HepG2 (cell line): ENCODE measurements around the gene FGA. TPM values are rescaled to one million over a fixed set of nuclear protein-coding genes. Genes with fewer than 3 reads are reported as not detected.

Experiments used
- AGO2 ChIP-seq: fragments of 200-400 bp; formaldehyde crosslinking; optimal IDR thresholded peaks from 2 replicates; pipeline ENCODE3; 2017; ENCODE audit warnings: mild to moderate bottlenecking, low read depth, low read length, moderate library complexity
- AKAP8 ChIP-seq: sonication (generic); formaldehyde crosslinking; IDR thresholded peaks from 2 replicates; pipeline ENCODE4 v1.5.1; 2020; ENCODE audit warnings: mild to moderate bottlenecking, missing genetic modification reagents
- GATAD1 ChIP-seq: IDR thresholded peaks from 2 replicates; pipeline ENCODE4 v1.6.1; 2016; ENCODE audit warnings: missing genetic modification reagents, missing compliant biosample characterization
- HMG20B ChIP-seq: conservative IDR thresholded peaks from 2 replicates; pipeline ENCODE4 v1.6.1; 2016; ENCODE audit warnings: missing genetic modification reagents, missing compliant biosample characterization
- JUNB ChIP-seq: sonication (generic); formaldehyde crosslinking; IDR thresholded peaks from 2 replicates; pipeline ENCODE4 v1.8.0; 2022; ENCODE audit warnings: missing genetic modification reagents, mild to moderate bottlenecking, borderline replicate concordance
- KAT8 ChIP-seq: IDR thresholded peaks from 2 replicates; pipeline ENCODE4 v1.6.1; 2016; ENCODE audit warnings: missing genetic modification reagents, missing compliant biosample characterization
- NR1H2 ChIP-seq: sonication (generic); formaldehyde crosslinking; IDR thresholded peaks from 2 replicates; pipeline ENCODE4 v1.8.1; 2022; ENCODE audit warnings: low read depth, missing genetic modification reagents, borderline replicate concordance
- NR2F1 ChIP-seq, 2 experiments: fragments of 450-650 bp in 1 of 2; formaldehyde crosslinking in 1 of 2; IDR thresholded peaks; 2 replicates each; pipeline versions ENCODE4 v1.5.0 to v1.6.1; 2016 to 2020; ENCODE audit warnings: mild to moderate bottlenecking in 1 of 2, missing compliant biosample characterization in 1 of 2, missing genetic modification reagents in 1 of 2, moderate library complexity in 1 of 2
- RARA ChIP-seq: IDR thresholded peaks from 2 replicates; pipeline ENCODE4 v1.6.1; 2016; ENCODE audit warnings: missing genetic modification reagents, missing compliant biosample characterization
- SMC3 ChIP-seq: IDR thresholded peaks from 2 replicates; pipeline ENCODE4 v1.6.1; 2011; ENCODE audit warnings: low read length, improper control_type of control experiment
- SOX6 ChIP-seq, 2 experiments: fragments of 450-650 bp in 1 of 2; sonication (generic) in 1 of 2; formaldehyde crosslinking in 1 of 2; IDR thresholded peaks; 2 replicates each; pipeline versions ENCODE4 v1.4.0 to v1.6.1; 2017 to 2020; ENCODE audit warnings: antibody characterized with exemption in 1 of 2, mild to moderate bottlenecking in 1 of 2, missing genetic modification reagents in 1 of 2
- ZBTB38 ChIP-seq: sonication (generic); formaldehyde crosslinking; IDR thresholded peaks from 2 replicates; pipeline ENCODE4 v1.5.1; 2020; ENCODE audit warnings: mild to moderate bottlenecking, missing genetic modification reagents
- ZFY ChIP-seq: sonication (generic); formaldehyde crosslinking; IDR thresholded peaks from 2 replicates; pipeline ENCODE4 v1.4.0; 2020; ENCODE audit warnings: missing genetic modification reagents
- ZMYM3 ChIP-seq: sonication (generic); formaldehyde crosslinking; IDR thresholded peaks from 2 replicates; pipeline ENCODE4 v1.5.1; 2020; ENCODE audit warnings: mild to moderate bottlenecking, missing genetic modification reagents
- ZNF24 ChIP-seq: fragments of 450-650 bp; IDR thresholded peaks from 2 replicates; pipeline ENCODE4 v1.6.1; 2017; ENCODE audit warnings: antibody characterized with exemption, mild to moderate bottlenecking
- ZNF543 ChIP-seq: sonication (generic); formaldehyde crosslinking; IDR thresholded peaks from 2 replicates; pipeline ENCODE4 v1.4.0; 2020; ENCODE audit warnings: mild to moderate bottlenecking, missing genetic modification reagents
- ZNF772 ChIP-seq: sonication (generic); formaldehyde crosslinking; IDR thresholded peaks from 2 replicates; pipeline ENCODE4 v1.5.0; 2020; ENCODE audit warnings: mild to moderate bottlenecking, missing genetic modification reagents
- ZNF891 ChIP-seq: sonication (generic); formaldehyde crosslinking; IDR thresholded peaks from 2 replicates; pipeline ENCODE4 v1.5.0; 2020; ENCODE audit warnings: mild to moderate bottlenecking, missing genetic modification reagents
- ZSCAN22 ChIP-seq: sonication (generic); formaldehyde crosslinking; IDR thresholded peaks from 2 replicates; pipeline ENCODE4 v1.4.0; 2020; ENCODE audit warnings: mild to moderate bottlenecking, missing genetic modification reagents
- polyA plus RNA-seq, 8 experiments: library from polyadenylated mRNA; depleted of rRNA in 3 of 8; stranded (reverse) in 7 of 8; unstranded in 1 of 8; fragments of >200 nt; fragmentation: Illumina TruSeq in 4 of 8; extraction: Trizol in 4 of 8; gene quantifications; 2 replicates each; pipeline versions ENCODE4 v1.2.1 to v1.2.3, GENCODE V29; 2011 to 2016; ENCODE audit warnings: low read depth in 4 of 8, missing spikeins in 1 of 8, mixed read lengths in 1 of 8; ENCODE audit not compliant: insufficient read depth in 1 of 8
- total RNA-seq, 5 experiments: library from RNA; depleted of rRNA; stranded (reverse); fragments of >200 nt; fragmentation: Illumina TruSeq; extraction: Trizol; gene quantifications; 2 replicates each; pipeline ENCODE4 v1.2.3, GENCODE V29; 2016; ENCODE audit warnings: low read depth in 1 of 5
- TF ChIP-seq, protein P1 (sequence below): fragments of 450-650 bp; IDR thresholded peaks from 2 replicates; pipeline ENCODE4 v1.6.1; 2017; ENCODE audit warnings: mild to moderate bottlenecking
- TF ChIP-seq, protein P2 (sequence below): IDR thresholded peaks from 2 replicates; pipeline ENCODE4 v1.6.1; 2016; ENCODE audit warnings: control low read depth
- TF ChIP-seq, protein P3 (sequence below): sonication (generic); formaldehyde crosslinking; IDR thresholded peaks from 2 replicates; pipeline ENCODE4 v1.5.0; 2020; ENCODE audit warnings: missing genetic modification reagents
- TF ChIP-seq, protein P4 (sequence below): sonication (generic); formaldehyde crosslinking; IDR thresholded peaks from 2 replicates; pipeline ENCODE4 v1.5.0; 2020; ENCODE audit warnings: missing genetic modification reagents
- TF ChIP-seq, protein P5 (sequence below): sonication (generic); formaldehyde crosslinking; IDR thresholded peaks from 2 replicates; pipeline ENCODE4 v1.8.1; 2023; ENCODE audit warnings: missing genetic modification reagents, mild to moderate bottlenecking, borderline replicate concordance

Gene FGA
- total and polyA plus RNA-seq, 2 of the 13 experiments (the other 11 are each of a cell fraction or from before 2014, with no cell fraction given), result 640 to 1,523 TPM

DNA sequence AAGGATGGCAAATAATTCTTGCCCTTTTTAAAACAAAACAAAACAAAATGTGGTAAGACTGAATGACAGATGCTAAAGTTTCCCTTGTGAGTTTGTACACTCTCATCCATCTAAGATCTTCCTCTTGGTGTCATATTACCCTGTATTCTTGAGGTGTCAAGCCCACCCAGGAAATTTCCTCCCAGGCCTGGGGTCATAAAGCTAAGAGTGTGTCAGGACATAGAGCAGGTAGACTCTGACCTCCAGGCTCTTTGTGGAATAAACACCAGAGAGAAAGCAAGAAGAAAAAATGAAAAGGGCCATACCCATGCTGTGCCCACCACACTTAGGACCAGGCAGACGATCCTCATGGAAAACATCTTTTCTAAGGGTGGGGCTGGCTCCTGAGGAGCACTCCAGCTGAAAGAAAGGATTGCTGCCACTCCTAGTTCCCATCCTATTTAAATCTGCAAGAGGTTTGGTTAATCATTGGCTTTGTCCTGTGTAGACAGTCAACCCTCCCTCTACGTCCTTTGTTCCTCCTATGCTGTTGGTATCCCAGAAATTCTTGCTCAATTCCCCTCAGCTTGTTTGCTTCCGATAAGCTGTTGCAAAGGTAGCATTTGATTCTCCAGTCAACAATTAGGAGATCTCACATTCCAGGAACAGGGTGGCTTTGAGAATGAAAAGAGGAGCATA is at the start of gene FGA (continued):
- TF ChIP-seq, protein P1, sequence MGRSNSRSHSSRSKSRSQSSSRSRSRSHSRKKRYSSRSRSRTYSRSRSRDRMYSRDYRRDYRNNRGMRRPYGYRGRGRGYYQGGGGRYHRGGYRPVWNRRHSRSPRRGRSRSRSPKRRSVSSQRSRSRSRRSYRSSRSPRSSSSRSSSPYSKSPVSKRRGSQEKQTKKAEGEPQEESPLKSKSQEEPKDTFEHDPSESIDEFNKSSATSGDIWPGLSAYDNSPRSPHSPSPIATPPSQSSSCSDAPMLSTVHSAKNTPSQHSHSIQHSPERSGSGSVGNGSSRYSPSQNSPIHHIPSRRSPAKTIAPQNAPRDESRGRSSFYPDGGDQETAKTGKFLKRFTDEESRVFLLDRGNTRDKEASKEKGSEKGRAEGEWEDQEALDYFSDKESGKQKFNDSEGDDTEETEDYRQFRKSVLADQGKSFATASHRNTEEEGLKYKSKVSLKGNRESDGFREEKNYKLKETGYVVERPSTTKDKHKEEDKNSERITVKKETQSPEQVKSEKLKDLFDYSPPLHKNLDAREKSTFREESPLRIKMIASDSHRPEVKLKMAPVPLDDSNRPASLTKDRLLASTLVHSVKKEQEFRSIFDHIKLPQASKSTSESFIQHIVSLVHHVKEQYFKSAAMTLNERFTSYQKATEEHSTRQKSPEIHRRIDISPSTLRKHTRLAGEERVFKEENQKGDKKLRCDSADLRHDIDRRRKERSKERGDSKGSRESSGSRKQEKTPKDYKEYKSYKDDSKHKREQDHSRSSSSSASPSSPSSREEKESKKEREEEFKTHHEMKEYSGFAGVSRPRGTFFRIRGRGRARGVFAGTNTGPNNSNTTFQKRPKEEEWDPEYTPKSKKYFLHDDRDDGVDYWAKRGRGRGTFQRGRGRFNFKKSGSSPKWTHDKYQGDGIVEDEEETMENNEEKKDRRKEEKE, result no peak
- TF ChIP-seq JUNB (CRISPR knock-in tag) (no peak), NR2F1 (CRISPR knock-in tag; IDR thresholded peaks at IDR 0.05) (0 out of 4 replicates have a peak, but pooled peaks of 1 of the 2 experiments have one; percentile 35), ZMYM3 (CRISPR knock-in tag) (peak; percentile 70; the same call in 1 of the 2 replicates), NR1H2 (CRISPR knock-in tag) (no peak), ZBTB38 (CRISPR knock-in tag) (0 out of 2 replicates have a peak, but pooled peaks have one; percentile 23), GATAD1 (CRISPR knock-in tag) (peak; percentile 67), KAT8 (CRISPR knock-in tag) (peak; percentile 83), ZFY (CRISPR knock-in tag) (no peak; the same call in 1 of the 2 replicates), ZSCAN22 (CRISPR knock-in tag) (no peak), AKAP8 (CRISPR knock-in tag) (no peak), SOX6 (IDR thresholded peaks at IDR 0.05) (no peak), SOX6 (CRISPR knock-in tag; IDR thresholded peaks at IDR 0.05) (peak; percentile 100), SMC3 (peak; percentile 33; the same call in 1 of the 2 replicates), HMG20B (CRISPR knock-in tag) (peak; percentile 97), ZNF891 (CRISPR knock-in tag) (no peak), RARA (CRISPR knock-in tag) (peak; percentile 98), ZNF772 (CRISPR knock-in tag) (peak; percentile 92), ZNF24 (no peak), ZNF543 (CRISPR knock-in tag) (no peak), AGO2 (peak; percentile 7)
- TF ChIP-seq, protein P2, sequence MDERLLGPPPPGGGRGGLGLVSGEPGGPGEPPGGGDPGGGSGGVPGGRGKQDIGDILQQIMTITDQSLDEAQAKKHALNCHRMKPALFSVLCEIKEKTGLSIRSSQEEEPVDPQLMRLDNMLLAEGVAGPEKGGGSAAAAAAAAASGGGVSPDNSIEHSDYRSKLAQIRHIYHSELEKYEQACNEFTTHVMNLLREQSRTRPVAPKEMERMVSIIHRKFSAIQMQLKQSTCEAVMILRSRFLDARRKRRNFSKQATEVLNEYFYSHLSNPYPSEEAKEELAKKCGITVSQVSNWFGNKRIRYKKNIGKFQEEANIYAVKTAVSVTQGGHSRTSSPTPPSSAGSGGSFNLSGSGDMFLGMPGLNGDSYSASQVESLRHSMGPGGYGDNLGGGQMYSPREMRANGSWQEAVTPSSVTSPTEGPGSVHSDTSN (CRISPR knock-in tag), result 0 out of 2 replicates have a peak, but pooled peaks have one; percentile 20
- TF ChIP-seq, protein P3, sequence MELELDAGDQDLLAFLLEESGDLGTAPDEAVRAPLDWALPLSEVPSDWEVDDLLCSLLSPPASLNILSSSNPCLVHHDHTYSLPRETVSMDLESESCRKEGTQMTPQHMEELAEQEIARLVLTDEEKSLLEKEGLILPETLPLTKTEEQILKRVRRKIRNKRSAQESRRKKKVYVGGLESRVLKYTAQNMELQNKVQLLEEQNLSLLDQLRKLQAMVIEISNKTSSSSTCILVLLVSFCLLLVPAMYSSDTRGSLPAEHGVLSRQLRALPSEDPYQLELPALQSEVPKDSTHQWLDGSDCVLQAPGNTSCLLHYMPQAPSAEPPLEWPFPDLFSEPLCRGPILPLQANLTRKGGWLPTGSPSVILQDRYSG, result no peak
- TF ChIP-seq, protein P4, sequence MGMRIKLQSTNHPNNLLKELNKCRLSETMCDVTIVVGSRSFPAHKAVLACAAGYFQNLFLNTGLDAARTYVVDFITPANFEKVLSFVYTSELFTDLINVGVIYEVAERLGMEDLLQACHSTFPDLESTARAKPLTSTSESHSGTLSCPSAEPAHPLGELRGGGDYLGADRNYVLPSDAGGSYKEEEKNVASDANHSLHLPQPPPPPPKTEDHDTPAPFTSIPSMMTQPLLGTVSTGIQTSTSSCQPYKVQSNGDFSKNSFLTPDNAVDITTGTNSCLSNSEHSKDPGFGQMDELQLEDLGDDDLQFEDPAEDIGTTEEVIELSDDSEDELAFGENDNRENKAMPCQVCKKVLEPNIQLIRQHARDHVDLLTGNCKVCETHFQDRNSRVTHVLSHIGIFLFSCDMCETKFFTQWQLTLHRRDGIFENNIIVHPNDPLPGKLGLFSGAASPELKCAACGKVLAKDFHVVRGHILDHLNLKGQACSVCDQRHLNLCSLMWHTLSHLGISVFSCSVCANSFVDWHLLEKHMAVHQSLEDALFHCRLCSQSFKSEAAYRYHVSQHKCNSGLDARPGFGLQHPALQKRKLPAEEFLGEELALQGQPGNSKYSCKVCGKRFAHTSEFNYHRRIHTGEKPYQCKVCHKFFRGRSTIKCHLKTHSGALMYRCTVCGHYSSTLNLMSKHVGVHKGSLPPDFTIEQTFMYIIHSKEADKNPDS (CRISPR knock-in tag), result 0 out of 2 replicates have a peak, but pooled peaks have one; percentile 78
- TF ChIP-seq, protein P5, sequence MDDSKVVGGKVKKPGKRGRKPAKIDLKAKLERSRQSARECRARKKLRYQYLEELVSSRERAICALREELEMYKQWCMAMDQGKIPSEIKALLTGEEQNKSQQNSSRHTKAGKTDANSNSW, result no peak
